ENCODE results near the gene SYT17. TPM values are rescaled to one million over a fixed set of nuclear protein-coding genes. Genes with fewer than 3 reads are reported as not detected.

The SYT17 gene
- total RNA-seq, 6 donors from 2014 or later, result 11.6 to 49.2 (median 14.8) TPM

- TF ChIP-seq POLR2A (IDR thresholded peaks at IDR 0.05), result no peak
- TF ChIP-seq POLR2AphosphoS5 (IDR thresholded peaks at IDR 0.05), result no peak
- TF ChIP-seq EP300 (IDR thresholded peaks at IDR 0.05), result no peak
- H3K27me3 ChIP-seq, result no peaks in the 10 kb centered on the region
- H3K4me1 ChIP-seq, result no peaks in the 10 kb centered on the region
- H3K36me3 ChIP-seq, result peaks cover 0 to 9% (median 3%) of the 10 kb centered on the region in 4 donors
- H3K4me3 ChIP-seq, result no peak overlapping the region
- no peak overlapping the region for H3K27ac ChIP-seq
- peaks cover 0 to 3% (median 0%) of the 10 kb centered on the region in 4 donors for H3K9me3 ChIP-seq
- ATAC-seq (ENCODE audit: low FRiP score in 2 of 2) (no peak), DNase-seq (no peak)
- WGBS, 2 donors, result 92 to 97% methylated on average over 11 of the region's 11 CpGs
These were observed 98.7 kb downstream of the SYT17 start for GRCh38 chr16:19266774-19267173.

- no peak for TF ChIP-seq POLR2A (IDR thresholded peaks at IDR 0.05)
- TF ChIP-seq CTCF (IDR thresholded peaks at IDR 0.05), result no peak
- TF ChIP-seq EP300 (IDR thresholded peaks at IDR 0.05), result no peak
- TF ChIP-seq POLR2AphosphoS5 (IDR thresholded peaks at IDR 0.05), result no peak
- 66 to 75% methylated on average over 2 of the region's 2 CpGs for WGBS, 2 donors
- Histone ChIP-seq H3K27ac (no peak overlapping the region), H3K9me3 (peaks cover 0 to 3% (median 0%) of the 10 kb centered on the region in 4 donors), H3K4me3 (no peak overlapping the region), H3K4me1 (no peaks in the 10 kb centered on the region), H3K27me3 (no peaks in the 10 kb centered on the region), H3K36me3 (peaks cover 0 to 9% (median 3%) of the 10 kb centered on the region in 4 donors)
- no peak for ATAC-seq (ENCODE audit: low FRiP score in 2 of 2)
- DNase-seq, result no peak
These were observed 101.1 kb downstream of the SYT17 start for GRCh38 chr16:19269098-19269497.

- H3K4me3 ChIP-seq, result no peak overlapping the region
- no peaks in the 10 kb centered on the region for H3K36me3 ChIP-seq
- no peak for DNase-seq
- TF ChIP-seq CTCF (IDR thresholded peaks at IDR 0.05) (no peak), POLR2AphosphoS5 (IDR thresholded peaks at IDR 0.05) (no peak), POLR2A (IDR thresholded peaks at IDR 0.05) (no peak), EP300 (IDR thresholded peaks at IDR 0.05) (no peak)
- no peaks in the 10 kb centered on the region for H3K27me3 ChIP-seq
- H3K9me3 ChIP-seq, result no peaks in the 10 kb centered on the region
- 58 to 63% methylated on average over 1 of the region's 1 CpG for WGBS, 2 donors
- H3K27ac ChIP-seq, result no peak overlapping the region
- H3K4me1 ChIP-seq, result no peaks in the 10 kb centered on the region
- no peak for ATAC-seq (ENCODE audit: low FRiP score in 2 of 2)
These were observed 106.2 kb downstream of the SYT17 start for GRCh38 chr16:19274165-19274797.

GRCh38 chr16:19278403-19278802 is 110.4 kb downstream of the SYT17 start:
- ATAC-seq (ENCODE audit: low FRiP score in 2 of 2) (no peak), DNase-seq (no peak)
- Histone ChIP-seq H3K4me1 (no peaks in the 10 kb centered on the region), H3K36me3 (no peaks in the 10 kb centered on the region), H3K27me3 (no peaks in the 10 kb centered on the region), H3K4me3 (no peak overlapping the region), H3K9me3 (no peaks in the 10 kb centered on the region), H3K27ac (no peak overlapping the region)
- WGBS, 2 donors, result 89 to 100% methylated on average over 2 of the region's 2 CpGs
- no peak for TF ChIP-seq EP300 (IDR thresholded peaks at IDR 0.05)
- TF ChIP-seq CTCF (IDR thresholded peaks at IDR 0.05), result no peak
- TF ChIP-seq POLR2AphosphoS5 (IDR thresholded peaks at IDR 0.05), result no peak
- TF ChIP-seq POLR2A (IDR thresholded peaks at IDR 0.05), result no peak

GRCh38 chr16:19281246-19281645 is 113.2 kb downstream of the SYT17 start:
- 73 to 92% methylated on average over 2 of the region's 2 CpGs for WGBS, 2 donors
- ATAC-seq (ENCODE audit: low FRiP score in 2 of 2) (no peak), DNase-seq (no peak)
- no peaks in the 10 kb centered on the region for H3K27me3 ChIP-seq
- H3K27ac ChIP-seq, result no peak overlapping the region
- TF ChIP-seq POLR2A (IDR thresholded peaks at IDR 0.05), result no peak
- no peak for TF ChIP-seq CTCF (IDR thresholded peaks at IDR 0.05)
- TF ChIP-seq POLR2AphosphoS5 (IDR thresholded peaks at IDR 0.05), result no peak
- TF ChIP-seq EP300 (IDR thresholded peaks at IDR 0.05), result no peak
- no peak overlapping the region for H3K4me3 ChIP-seq
- no peaks in the 10 kb centered on the region for H3K36me3 ChIP-seq
- H3K9me3 ChIP-seq, result no peaks in the 10 kb centered on the region
- H3K4me1 ChIP-seq, result no peaks in the 10 kb centered on the region
